Measurements from ENCODE around the gene HIBADH.

GRCh38 chr7:27619492-27619891, 43.2 kb downstream of the HIBADH start:
- TF ChIP-seq CTCF (IDR thresholded peaks at IDR 0.05; ENCODE audit: insufficient read depth, low read length) (no peak), POLR2AphosphoS5 (IDR thresholded peaks at IDR 0.05; ENCODE audit: low read depth) (no peak), SPI1 (IDR thresholded peaks at IDR 0.05; ENCODE audit: borderline replicate concordance, low read depth) (no peak), GABPA (IDR thresholded peaks at IDR 0.05; ENCODE audit: low read depth) (no peak), REST (IDR thresholded peaks at IDR 0.05; ENCODE audit: insufficient replicate concordance, low read depth) (no peak)
